ENCODE data around the gene HMG20A.

The HMG20A gene

GRCh38 chr15:77518458-77518857, 97.8 kb downstream of the HMG20A start:
- TF ChIP-seq CTCF (IDR thresholded peaks at IDR 0.05; ENCODE audit: insufficient read depth, low read length, poor library complexity, severe bottlenecking) = no peak
- no peak for DNase-seq (ENCODE audit: extremely low read depth, insufficient read length)
- Histone ChIP-seq H3K4me3 (replicated peaks; ENCODE audit: low read depth, low read length) (no peak overlapping the region), H3K27me3 (replicated peaks; ENCODE audit: control insufficient read depth, insufficient read depth, low read length) (no peaks in the 10 kb centered on the region), H3K36me3 (ENCODE audit: control insufficient read depth, insufficient read depth, low read length) (no peaks in the 10 kb centered on the region)

GRCh38 chr15:77519540-77519939, 98.9 kb downstream of the HMG20A start:
- TF ChIP-seq CTCF (IDR thresholded peaks at IDR 0.05; ENCODE audit: insufficient read depth, low read length, poor library complexity, severe bottlenecking) = no peak
- no peak for DNase-seq (ENCODE audit: extremely low read depth, insufficient read length)

GRCh38 chr15:77521206-77521605, 100.5 kb downstream of the HMG20A start:
- no peaks in the 10 kb centered on the region; the same call in 1 of the 2 replicates for H3K36me3 ChIP-seq (ENCODE audit: control insufficient read depth, insufficient read depth, low read length)
- TF ChIP-seq CTCF (IDR thresholded peaks at IDR 0.05; ENCODE audit: insufficient read depth, low read length, poor library complexity, severe bottlenecking) = no peak

More at GRCh38 chr15:77519540-77519939, 98.9 kb downstream of the HMG20A start:
- H3K36me3 ChIP-seq (ENCODE audit: control insufficient read depth, insufficient read depth, low read length) = no peaks in the 10 kb centered on the region
- H3K27me3 ChIP-seq (replicated peaks; ENCODE audit: control insufficient read depth, insufficient read depth, low read length) = no peaks in the 10 kb centered on the region
- H3K4me3 ChIP-seq (replicated peaks; ENCODE audit: low read depth, low read length) = no peak overlapping the region

GRCh38 chr15:77525400-77525811, 104.7 kb downstream of the HMG20A start:
- no peak for DNase-seq (ENCODE audit: extremely low read depth, insufficient read length)
- Histone ChIP-seq H3K36me3 (ENCODE audit: control insufficient read depth, insufficient read depth, low read length) (no peaks in the 10 kb centered on the region; the same call in 1 of the 2 replicates), H3K4me3 (replicated peaks; ENCODE audit: low read depth, low read length) (no peak overlapping the region), H3K27me3 (replicated peaks; ENCODE audit: control insufficient read depth, insufficient read depth, low read length) (no peaks in the 10 kb centered on the region)
- no peak for TF ChIP-seq CTCF (IDR thresholded peaks at IDR 0.05; ENCODE audit: insufficient read depth, low read length, poor library complexity, severe bottlenecking)

More at GRCh38 chr15:77521206-77521605, 100.5 kb downstream of the HMG20A start:
- Histone ChIP-seq H3K27me3 (replicated peaks; ENCODE audit: control insufficient read depth, insufficient read depth, low read length) (no peaks in the 10 kb centered on the region), H3K4me3 (replicated peaks; ENCODE audit: low read depth, low read length) (no peak overlapping the region)
- no peak for DNase-seq (ENCODE audit: extremely low read depth, insufficient read length)

GRCh38 chr15:77525907-77526594, 105.4 kb downstream of the HMG20A start:
- no peak overlapping the region for H3K4me3 ChIP-seq (replicated peaks; ENCODE audit: low read depth, low read length)
- no peaks in the 10 kb centered on the region; the same call in 1 of the 2 replicates for H3K36me3 ChIP-seq (ENCODE audit: control insufficient read depth, insufficient read depth, low read length)
- TF ChIP-seq CTCF (IDR thresholded peaks at IDR 0.05; ENCODE audit: insufficient read depth, low read length, poor library complexity, severe bottlenecking) = no peak
- no peaks in the 10 kb centered on the region for H3K27me3 ChIP-seq (replicated peaks; ENCODE audit: control insufficient read depth, insufficient read depth, low read length)
- DNase-seq (ENCODE audit: extremely low read depth, insufficient read length) = no peak

Data from GM06990 (cell line).